Subcutaneous adipose tissue (tissue), 4 donors: ENCODE data around the gene TTC28. TPM values are rescaled to one million over a fixed set of nuclear protein-coding genes. Genes with fewer than 3 reads are reported as not detected.

ENCODE experiments used
- total RNA-seq, 4 donors: library from RNA; depleted of rRNA; stranded (reverse); fragments of >200 nt; gene quantifications; one replicate each; pipeline ENCODE4 v1.1.0, GENCODE V29; 2016
- TF ChIP-seq, protein P1 (sequence below): fragments of 450-650 bp; IDR thresholded peaks from one replicate; pipeline ENCODE4 v1.5.1; 2016; ENCODE audit warnings: low read depth, mild to moderate bottlenecking, control low read depth, antibody characterized with exemption, moderate library complexity

The TTC28 gene
- total RNA-seq, 4 donors from 2014 or later = 42.6 to 71.6 (median 43.4) TPM

DNA sequence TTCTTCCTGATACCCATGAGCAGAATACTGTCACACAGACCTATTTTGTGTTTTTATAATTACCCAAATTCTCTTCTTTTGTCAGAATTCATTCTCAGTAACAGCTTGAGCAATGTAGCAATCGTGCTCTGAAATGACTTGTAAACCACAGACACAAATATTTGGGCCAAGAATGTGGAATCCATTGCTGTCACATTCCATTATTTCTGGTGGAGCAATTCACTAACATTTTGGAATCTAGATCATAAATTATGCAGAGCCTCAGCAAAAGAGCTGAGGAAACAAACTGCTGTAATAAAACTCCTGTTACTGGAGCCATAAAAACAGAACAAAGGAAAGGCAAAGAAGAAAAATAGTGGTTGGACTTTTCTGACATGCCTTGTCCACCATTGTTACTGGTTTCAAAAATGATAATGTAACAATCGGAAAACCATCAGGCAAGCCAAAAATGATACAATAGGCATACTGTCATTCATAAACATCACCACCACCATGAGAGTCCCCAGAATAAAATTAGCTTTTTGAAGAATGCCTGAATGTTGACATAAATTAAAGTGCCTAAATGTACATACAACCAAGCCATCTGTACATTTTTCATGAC lies 537.2 kb downstream of the TTC28 start:
- TF ChIP-seq, protein P1, sequence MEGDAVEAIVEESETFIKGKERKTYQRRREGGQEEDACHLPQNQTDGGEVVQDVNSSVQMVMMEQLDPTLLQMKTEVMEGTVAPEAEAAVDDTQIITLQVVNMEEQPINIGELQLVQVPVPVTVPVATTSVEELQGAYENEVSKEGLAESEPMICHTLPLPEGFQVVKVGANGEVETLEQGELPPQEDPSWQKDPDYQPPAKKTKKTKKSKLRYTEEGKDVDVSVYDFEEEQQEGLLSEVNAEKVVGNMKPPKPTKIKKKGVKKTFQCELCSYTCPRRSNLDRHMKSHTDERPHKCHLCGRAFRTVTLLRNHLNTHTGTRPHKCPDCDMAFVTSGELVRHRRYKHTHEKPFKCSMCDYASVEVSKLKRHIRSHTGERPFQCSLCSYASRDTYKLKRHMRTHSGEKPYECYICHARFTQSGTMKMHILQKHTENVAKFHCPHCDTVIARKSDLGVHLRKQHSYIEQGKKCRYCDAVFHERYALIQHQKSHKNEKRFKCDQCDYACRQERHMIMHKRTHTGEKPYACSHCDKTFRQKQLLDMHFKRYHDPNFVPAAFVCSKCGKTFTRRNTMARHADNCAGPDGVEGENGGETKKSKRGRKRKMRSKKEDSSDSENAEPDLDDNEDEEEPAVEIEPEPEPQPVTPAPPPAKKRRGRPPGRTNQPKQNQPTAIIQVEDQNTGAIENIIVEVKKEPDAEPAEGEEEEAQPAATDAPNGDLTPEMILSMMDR = no peak

DNA sequence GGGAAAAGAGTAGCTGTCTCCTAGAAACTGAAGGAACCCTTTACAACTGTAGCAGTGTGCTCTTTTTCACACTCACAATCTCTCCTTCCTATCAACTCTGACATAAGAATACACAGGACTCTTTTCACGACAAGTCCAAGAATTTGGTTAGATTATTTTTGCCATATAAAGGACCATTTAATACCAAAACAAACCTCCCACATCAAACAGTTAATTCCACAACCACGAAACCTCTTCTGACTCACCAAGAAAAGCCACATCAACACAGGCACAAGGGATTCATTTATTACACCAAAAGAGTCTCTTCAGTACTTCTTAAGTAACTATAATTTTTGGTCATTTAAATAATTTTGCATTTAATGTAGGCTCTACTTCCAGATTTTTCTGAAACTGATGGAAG lies 538.0 kb downstream of the TTC28 start:
- TF ChIP-seq, protein P1 = no peak

DNA sequence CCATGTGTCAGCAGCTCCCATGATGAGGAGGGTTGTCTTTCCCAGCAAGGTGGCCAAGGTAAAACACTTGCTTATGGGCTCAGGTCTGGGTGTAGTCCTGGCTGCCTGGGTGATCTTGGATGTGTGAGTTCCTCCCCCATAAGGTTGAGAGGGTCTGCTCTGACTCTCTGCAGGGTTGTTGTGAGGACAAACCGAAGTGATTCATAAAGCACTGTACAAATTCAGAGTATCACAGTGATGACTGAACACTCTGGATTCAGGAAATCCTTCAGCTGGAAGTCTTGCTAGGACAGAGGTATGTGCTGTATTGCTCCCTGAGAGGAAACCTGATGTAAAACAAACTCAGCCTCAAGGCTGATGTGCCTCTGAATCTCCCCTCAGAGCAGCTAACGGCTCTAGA lies 539.7 kb downstream of the TTC28 start:
- TF ChIP-seq, protein P1 = no peak

DNA sequence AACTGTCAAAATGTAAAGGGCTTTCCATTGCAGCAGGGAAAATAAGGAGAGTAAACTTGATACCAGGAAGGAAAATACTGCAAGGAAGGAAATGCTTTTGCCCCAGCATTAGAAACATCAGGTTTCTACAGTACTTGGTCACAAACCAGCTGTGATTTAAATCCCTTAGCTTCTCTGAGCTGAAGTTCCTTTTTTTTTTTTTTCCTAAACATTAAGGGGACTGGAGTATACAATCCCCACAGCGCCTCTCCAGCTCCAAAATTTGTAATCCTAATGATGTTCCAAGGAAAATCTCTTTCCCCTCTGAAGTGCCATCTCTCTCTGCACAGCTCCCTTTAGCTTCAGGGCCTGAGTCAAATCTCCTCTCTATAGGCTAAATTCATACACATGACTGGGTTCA lies 540.1 kb downstream of the TTC28 start:
- TF ChIP-seq, protein P1 = no peak

DNA sequence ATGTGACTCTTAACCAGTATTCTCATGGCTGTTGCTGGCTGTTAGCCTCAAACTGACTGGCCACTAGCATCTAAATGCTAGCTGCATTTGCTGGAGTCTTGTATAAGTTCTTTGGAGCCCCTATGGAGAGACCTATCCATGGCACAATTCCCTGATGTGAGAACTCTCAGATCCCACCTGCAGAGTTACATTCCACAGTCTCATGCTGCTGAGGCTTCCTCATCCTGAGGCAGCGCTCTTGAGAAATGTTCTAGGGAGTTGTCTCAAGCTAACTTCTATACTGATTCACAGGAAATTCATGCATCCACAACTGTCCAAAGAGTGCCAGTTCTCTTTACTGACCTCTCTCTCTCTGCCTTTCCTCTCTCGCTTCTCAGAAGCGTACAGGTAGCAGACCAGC lies 542.6 kb downstream of the TTC28 start:
- TF ChIP-seq, protein P1 = no peak

DNA sequence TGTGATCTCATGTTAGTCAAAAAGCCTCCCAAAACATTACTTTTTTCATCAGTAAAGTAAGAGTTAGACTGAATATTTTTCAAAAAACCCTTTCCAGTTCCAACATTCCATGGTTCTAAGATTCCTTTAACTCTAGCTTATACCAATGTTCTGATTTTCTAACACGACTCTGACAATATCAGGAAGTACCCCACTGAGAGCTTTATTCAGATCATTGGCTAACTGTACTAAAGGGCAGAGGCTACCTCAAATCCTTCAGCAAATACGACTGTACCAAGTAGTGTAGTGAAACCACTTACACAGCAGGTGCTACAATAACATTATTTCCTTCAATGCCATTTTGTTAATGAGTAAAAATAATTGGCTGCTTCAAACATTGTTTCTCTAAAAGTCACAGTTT lies 547.2 kb downstream of the TTC28 start:
- TF ChIP-seq, protein P1 = no peak

DNA sequence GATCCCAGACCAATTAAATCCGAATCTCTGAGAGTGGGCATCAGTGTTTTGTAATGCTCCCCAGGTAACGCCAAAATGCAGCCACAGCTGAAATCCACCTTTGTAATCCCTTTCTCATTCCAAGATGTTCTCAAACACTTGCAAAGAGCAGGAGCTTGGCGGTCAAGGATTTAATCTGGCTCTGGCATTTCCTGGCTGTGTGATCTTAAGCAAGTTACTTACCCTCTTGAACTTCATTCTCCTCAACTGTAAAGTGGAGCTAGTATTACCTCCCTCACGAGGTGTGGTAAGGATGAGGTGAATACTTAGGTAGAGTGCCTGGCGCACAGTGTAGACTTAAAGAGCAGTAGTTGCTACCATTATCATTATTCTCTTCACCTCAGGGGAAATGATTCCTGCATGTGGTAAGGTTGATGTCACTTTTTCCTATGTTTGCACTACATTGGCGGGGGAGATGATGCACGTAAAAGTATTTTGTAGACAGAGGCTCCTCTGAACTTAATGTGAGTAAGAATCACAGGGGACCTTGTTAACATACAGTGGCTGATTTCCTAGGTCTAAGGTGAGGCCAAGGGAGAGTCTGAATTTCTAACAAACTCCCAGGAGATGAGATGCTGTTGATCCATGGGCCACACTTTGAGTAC lies 550.2 kb downstream of the TTC28 start:
- TF ChIP-seq, protein P1 = no peak
